ENCODE results near the gene OVOL2.

- TF ChIP-seq CTCF (conservative IDR thresholded peaks at IDR 0.05; ENCODE audit: low read depth in 2 of 2) (peak; percentile 28 to 47; a peak in 3 of 4 replicates), REST (IDR thresholded peaks at IDR 0.05; ENCODE audit: unreplicated experiment) (no peak), EZH2 (IDR thresholded peaks at IDR 0.05; ENCODE audit: low read depth, unreplicated experiment) (no peak), EZH2phosphoT487 (IDR thresholded peaks at IDR 0.05; ENCODE audit: unreplicated experiment) (no peak)
Measured at GRCh38 chr20:18032977-18033892, 24.5 kb downstream of the OVOL2 start.
